ENCODE results near the gene EGLN3. TPM values are rescaled to one million over a fixed set of nuclear protein-coding genes. Genes with fewer than 3 reads are reported as not detected.

Gene EGLN3
- total RNA-seq, 1 donor from 2014 or later: 111 TPM

GRCh38 chr14:33925946-33926345 is 24.9 kb downstream of the EGLN3 start:
- ATAC-seq (ENCODE audit: poor library complexity): no peak

GRCh38 chr14:33925235-33925634 is 25.6 kb downstream of the EGLN3 start:
- DNase-seq (no peak), ATAC-seq (ENCODE audit: poor library complexity) (no peak)
- intact Hi-C loops (cut with DNase I): no loop called here

More at GRCh38 chr14:33925946-33926345, 24.9 kb downstream of the EGLN3 start:
- intact Hi-C loops (cut with DNase I): no loop called here
- DNase-seq: no peak

- intact Hi-C loops (cut with DNase I): no loop called here
- no peak for DNase-seq
- no peak for ATAC-seq (ENCODE audit: poor library complexity)
These were observed 26.2 kb downstream of the EGLN3 start for GRCh38 chr14:33924566-33925100.

GRCh38 chr14:33922125-33922524 is 28.7 kb downstream of the EGLN3 start:
- ATAC-seq (ENCODE audit: poor library complexity) (no peak), DNase-seq (no peak)
- intact Hi-C loops (cut with DNase I): no loop called here

GRCh38 chr14:33918256-33918655 is 32.6 kb downstream of the EGLN3 start:
- no peak for ATAC-seq (ENCODE audit: poor library complexity)
- intact Hi-C loops (cut with DNase I): no loop called here

GRCh38 chr14:33917661-33918060 is 33.2 kb downstream of the EGLN3 start:
- ATAC-seq (ENCODE audit: poor library complexity) (peak; percentile 13), DNase-seq (no peak)
- intact Hi-C loops (cut with DNase I): no loop called here

More at GRCh38 chr14:33918256-33918655, 32.6 kb downstream of the EGLN3 start:
- DNase-seq: no peak

GRCh38 chr14:33916663-33917565 is 34.0 kb downstream of the EGLN3 start:
- intact Hi-C loops (cut with DNase I): no loop called here
- peak; percentile 66 for ATAC-seq (ENCODE audit: poor library complexity)
- DNase-seq: no peak

- no peak for DNase-seq
- ATAC-seq (ENCODE audit: poor library complexity): no peak
- intact Hi-C loops (cut with DNase I): no loop called here
These were observed 35.2 kb downstream of the EGLN3 start for GRCh38 chr14:33915682-33916081.

GRCh38 chr14:33914676-33915516 is 36.0 kb downstream of the EGLN3 start:
- intact Hi-C loops (cut with DNase I): no loop called here
- ATAC-seq (ENCODE audit: poor library complexity): no peak
- DNase-seq: no peak

GRCh38 chr14:33911046-33911445 is 39.8 kb downstream of the EGLN3 start:
- no peak for ATAC-seq (ENCODE audit: poor library complexity)
- no peak for DNase-seq
- intact Hi-C loops (cut with DNase I): no loop called here

GRCh38 chr14:33910435-33910834 is 40.4 kb downstream of the EGLN3 start:
- DNase-seq: no peak
- no peak for ATAC-seq (ENCODE audit: poor library complexity)
- intact Hi-C loops (cut with DNase I): no loop called here

GRCh38 chr14:33909380-33910084 is 41.3 kb downstream of the EGLN3 start:
- intact Hi-C loops (cut with DNase I): no loop called here
- DNase-seq: no peak

GRCh38 chr14:33908540-33909223 is 42.2 kb downstream of the EGLN3 start:
- DNase-seq (no peak), ATAC-seq (ENCODE audit: poor library complexity) (no peak)
- intact Hi-C loops (cut with DNase I): no loop called here

More at GRCh38 chr14:33909380-33910084, 41.3 kb downstream of the EGLN3 start:
- no peak for ATAC-seq (ENCODE audit: poor library complexity)

GRCh38 chr14:33906968-33907367 is 43.9 kb downstream of the EGLN3 start:
- DNase-seq (no peak), ATAC-seq (ENCODE audit: poor library complexity) (no peak)
- intact Hi-C loops (cut with DNase I): no loop called here

GRCh38 chr14:33904609-33905008 is 46.3 kb downstream of the EGLN3 start:
- intact Hi-C loops (cut with DNase I): no loop called here
- ATAC-seq (ENCODE audit: poor library complexity): no peak

GRCh38 chr14:33903369-33903768 is 47.5 kb downstream of the EGLN3 start:
- DNase-seq: no peak
- intact Hi-C loops (cut with DNase I): no loop called here
- ATAC-seq (ENCODE audit: poor library complexity): no peak

More at GRCh38 chr14:33904609-33905008, 46.3 kb downstream of the EGLN3 start:
- DNase-seq: no peak

GRCh38 chr14:33902363-33902762 is 48.5 kb downstream of the EGLN3 start:
- no peak for DNase-seq
- ATAC-seq (ENCODE audit: poor library complexity): no peak
- intact Hi-C loops (cut with DNase I): no loop called here
